ENCODE data around the gene CHADL.

- TF ChIP-seq POLR2A (IDR thresholded peaks at IDR 0.05; ENCODE audit: low read depth, low read length), result no peak
- no peak for TF ChIP-seq CTCF (conservative IDR thresholded peaks at IDR 0.05; ENCODE audit: low read depth, low read length)
- TF ChIP-seq RAD21 (IDR thresholded peaks at IDR 0.05; ENCODE audit: low read length), result no peak
- TF ChIP-seq MAFK (IDR thresholded peaks at IDR 0.05; ENCODE audit: low read depth, low read length), result no peak
- TF ChIP-seq MXI1 (IDR thresholded peaks at IDR 0.05; ENCODE audit: borderline replicate concordance, low read depth, low read length), result no peak
Measured at GRCh38 chr22:41263704-41264103, 23.0 kb upstream of the CHADL start.

All from IMR-90 (cell line).